GM12865 (cell line): ENCODE results near the gene SPRY4.

Experiments
- DNase-seq: peaks from one replicate; pipeline ENCODE4 v3.0.0; 2010; ENCODE audit warnings: low read depth
- H3K4me3 ChIP-seq: 2 replicates; pipeline ENCODE4 v1.5.1; 2011; ENCODE audit warnings: mild to moderate bottlenecking, low read depth, low read length, control low read depth
- TF ChIP-seq, protein P1 (sequence below): IDR thresholded peaks from 2 replicates; pipeline ENCODE4 v1.5.1; 2011; ENCODE audit warnings: low read length, control low read depth, low read depth, inconsistent platforms; ENCODE audit not compliant: insufficient read depth; ENCODE audit errors: missing control alignments

Gene SPRY4

DNA sequence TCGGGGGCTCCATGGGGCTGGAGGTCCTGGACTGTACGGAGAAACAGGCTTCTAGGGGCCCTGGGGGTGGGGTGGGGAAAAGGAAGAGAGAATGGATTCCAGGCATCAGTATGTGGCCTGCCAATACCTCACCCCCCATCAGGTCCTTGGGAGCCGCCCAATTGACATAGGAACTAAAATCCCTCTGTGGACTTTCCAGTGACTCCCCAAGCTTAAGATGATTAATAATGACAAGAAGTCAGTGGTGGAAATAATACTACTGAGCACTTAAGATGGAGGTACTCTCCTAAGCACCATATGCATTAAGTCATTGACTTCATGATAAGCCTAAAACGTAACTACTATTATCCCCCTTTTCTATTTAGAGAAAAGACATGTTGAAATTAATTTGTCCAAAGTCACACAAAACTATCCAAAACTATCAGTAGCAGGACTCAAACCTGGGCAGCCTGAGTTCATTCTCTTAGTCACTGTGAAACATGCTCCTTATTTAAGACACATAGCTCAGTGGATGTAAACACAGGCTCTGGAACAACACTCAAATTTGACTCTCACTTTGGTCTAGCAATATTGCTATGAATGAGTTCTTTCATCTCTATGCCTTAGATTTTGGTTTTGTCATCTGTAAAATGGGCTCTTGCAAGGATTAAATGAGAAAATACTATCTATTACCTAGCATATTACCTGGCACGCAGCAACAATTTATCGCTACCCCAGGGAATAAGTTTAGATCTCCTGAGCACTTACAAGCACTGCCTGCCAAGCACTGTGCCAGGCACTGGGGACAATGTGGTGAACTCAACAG, 9.5 kb downstream of the SPRY4 start:
- TF ChIP-seq, protein P1, sequence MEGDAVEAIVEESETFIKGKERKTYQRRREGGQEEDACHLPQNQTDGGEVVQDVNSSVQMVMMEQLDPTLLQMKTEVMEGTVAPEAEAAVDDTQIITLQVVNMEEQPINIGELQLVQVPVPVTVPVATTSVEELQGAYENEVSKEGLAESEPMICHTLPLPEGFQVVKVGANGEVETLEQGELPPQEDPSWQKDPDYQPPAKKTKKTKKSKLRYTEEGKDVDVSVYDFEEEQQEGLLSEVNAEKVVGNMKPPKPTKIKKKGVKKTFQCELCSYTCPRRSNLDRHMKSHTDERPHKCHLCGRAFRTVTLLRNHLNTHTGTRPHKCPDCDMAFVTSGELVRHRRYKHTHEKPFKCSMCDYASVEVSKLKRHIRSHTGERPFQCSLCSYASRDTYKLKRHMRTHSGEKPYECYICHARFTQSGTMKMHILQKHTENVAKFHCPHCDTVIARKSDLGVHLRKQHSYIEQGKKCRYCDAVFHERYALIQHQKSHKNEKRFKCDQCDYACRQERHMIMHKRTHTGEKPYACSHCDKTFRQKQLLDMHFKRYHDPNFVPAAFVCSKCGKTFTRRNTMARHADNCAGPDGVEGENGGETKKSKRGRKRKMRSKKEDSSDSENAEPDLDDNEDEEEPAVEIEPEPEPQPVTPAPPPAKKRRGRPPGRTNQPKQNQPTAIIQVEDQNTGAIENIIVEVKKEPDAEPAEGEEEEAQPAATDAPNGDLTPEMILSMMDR: no peak
- no peak overlapping the region for H3K4me3 ChIP-seq
- no peak for DNase-seq

DNA sequence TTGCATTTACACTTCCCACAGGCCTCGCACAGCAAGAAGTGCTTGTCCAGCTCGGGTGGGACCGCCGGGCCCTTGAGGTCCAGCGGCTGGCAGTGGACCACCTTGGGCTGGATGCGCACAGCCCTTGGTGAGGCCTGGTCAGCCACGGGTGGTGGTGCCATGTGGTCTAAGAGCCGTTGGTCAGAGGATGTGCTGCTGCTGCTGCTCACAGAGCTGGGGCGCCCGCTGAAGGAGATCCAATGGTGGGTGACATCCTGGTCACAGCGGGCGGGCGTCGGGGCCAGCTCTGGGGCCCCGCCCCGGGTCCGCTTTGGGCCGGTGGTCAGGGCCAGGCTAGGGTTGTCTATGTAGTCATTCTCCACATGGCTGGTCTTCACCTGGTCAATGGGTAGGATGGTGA, 10.2 kb downstream of the SPRY4 start:
- DNase-seq: no peak
- TF ChIP-seq, protein P1: no peak
- H3K4me3 ChIP-seq: no peak overlapping the region

DNA sequence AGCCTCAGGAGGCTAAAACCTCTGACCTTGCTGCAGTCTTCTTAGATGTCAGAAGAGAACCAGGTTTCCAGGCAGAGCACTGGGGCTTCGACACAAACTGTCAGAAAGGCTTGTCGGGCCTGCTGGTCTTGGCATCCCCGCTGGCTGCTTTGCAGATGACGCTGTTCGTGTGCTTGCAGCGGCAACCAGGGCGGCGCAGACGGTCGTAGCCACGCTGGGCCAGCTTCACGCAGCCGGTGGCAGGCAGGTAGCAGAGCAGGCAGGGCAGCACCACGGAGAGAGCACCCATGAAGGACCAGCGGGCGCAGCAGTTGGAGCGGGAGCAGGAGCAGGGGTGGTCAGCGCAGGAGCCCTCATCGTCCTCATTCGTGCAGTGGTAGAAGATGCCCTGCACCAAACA, 10.7 kb downstream of the SPRY4 start:
- no peak overlapping the region for H3K4me3 ChIP-seq
- TF ChIP-seq, protein P1: no peak
- DNase-seq: no peak

DNA sequence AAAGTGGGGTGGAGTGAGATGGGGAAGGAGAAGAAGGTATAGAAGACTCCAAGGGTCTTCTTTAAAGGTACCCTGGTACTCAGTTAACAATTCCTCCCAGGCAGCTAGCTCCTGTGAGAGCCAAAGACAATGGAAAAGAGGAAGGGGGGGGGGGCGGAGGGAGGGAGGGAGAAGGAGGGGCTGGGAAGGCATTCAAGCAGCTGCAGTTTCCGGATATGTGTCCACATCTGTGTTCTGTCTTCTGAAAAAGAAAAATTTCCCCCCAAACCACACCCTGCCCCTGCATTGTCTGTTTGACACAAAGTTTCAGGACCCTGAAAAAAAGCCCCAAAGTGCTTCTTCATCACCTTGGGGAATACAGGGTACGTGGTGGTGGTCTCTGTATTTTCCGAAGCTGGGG, 11.1 kb downstream of the SPRY4 start:
- DNase-seq: no peak
- no peak overlapping the region for H3K4me3 ChIP-seq
- TF ChIP-seq, protein P1: no peak

DNA sequence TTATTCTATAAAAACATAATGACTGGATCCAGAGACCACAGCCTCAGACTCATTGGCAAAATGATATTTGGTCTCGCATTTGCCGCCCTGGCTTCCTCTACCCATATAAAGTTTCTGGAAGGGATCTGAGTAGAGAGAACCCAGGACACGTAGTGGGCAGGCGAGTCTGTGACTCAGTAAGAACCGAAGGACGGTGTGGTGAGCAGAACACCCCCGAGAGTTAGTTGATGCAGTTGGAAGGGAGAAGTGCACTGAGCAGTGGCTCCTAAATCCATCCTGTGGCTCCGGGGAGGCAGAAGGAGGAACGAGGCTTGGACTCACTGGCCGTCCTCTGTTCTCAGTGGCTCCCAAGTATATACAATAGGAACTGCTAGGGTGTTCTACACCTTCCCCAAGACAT, 11.5 kb downstream of the SPRY4 start:
- no peak overlapping the region for H3K4me3 ChIP-seq
- DNase-seq: no peak
- TF ChIP-seq, protein P1: no peak

DNA sequence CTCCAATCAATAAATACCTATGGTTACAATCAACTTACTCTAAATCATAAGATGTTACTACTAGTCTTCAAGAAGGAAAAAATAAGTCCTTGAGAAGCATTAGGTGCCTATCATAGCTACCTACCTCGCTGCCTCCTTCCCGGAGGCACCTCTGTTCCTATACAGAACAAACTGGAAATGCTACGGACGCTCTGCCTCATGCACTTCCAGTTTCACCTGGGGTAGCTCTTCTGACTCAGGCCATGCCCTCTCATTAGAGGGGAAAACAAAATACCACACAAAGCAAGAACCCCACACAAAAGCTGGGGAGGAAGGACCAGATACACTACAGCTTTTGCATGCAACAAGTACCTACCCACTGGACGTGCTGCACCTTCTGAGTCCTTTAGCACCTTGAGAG, 12.4 kb downstream of the SPRY4 start:
- no peak for DNase-seq
- H3K4me3 ChIP-seq: no peak overlapping the region
- TF ChIP-seq, protein P1: no peak

DNA sequence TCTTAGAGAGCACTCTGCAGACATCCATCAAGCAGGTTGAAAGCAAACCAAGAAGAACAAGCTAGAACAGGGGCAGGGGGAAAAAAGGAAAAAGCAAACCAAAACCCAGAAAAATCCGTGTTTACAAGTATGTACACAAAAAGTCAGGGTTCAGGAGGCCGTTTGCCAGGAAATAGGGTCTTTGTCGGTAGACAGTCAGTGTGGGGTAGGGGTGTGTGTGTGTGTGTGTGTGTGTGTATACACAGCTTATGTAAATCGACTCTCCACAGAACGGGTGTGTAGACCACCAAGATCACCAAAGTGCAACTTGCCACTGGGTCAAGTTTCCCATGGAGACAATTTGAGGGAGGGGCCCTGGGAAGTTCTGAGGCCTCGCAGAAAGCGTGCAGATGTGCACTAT, 13.1 kb downstream of the SPRY4 start:
- no peak overlapping the region for H3K4me3 ChIP-seq
- TF ChIP-seq, protein P1: no peak
- DNase-seq: no peak
